Head of caudate nucleus (tissue), 42 donors: ENCODE data around the gene COL4A4.
A peak's percentile ranks its signal among the peaks of the same experiment; 100 is the strongest.

Source experiments
- DNase-seq, 42 donors: peaks; one replicate each; pipeline versions ENCODE4 v3.0.0 to v3.0.0-alpha.2; 2020 to 2021; ENCODE audit warnings: mixed read lengths in 7 of 42
- intact Hi-C: fragments of 100-400 bp; cut with DNase I; formaldehyde crosslinking; loops from one replicate; pipeline ENCODE4 v1.15.0; 2022

COL4A4 gene

GRCh38 chr2:227164763-227165291 is 822 bp upstream of the COL4A4 start:
- intact Hi-C loops = no loop called here
- peak in 4 of 42 donors; percentile 7 to 38 (median 29) for DNase-seq

- intact Hi-C loops = no loop called here
- peak in 1 of 42 donors; percentile 9 for DNase-seq
Measured at GRCh38 chr2:227163485-227163997, 464 bp downstream of the COL4A4 start.

GRCh38 chr2:227161947-227162346 is 2.1 kb downstream of the COL4A4 start:
- intact Hi-C loops = no loop called here
- DNase-seq = no peak

- DNase-seq = no peak
- intact Hi-C loops = no loop called here
Measured at GRCh38 chr2:227160164-227160563, 3.8 kb downstream of the COL4A4 start.

GRCh38 chr2:227154986-227155774 is 8.8 kb downstream of the COL4A4 start:
- no peak for DNase-seq
- intact Hi-C loops = no loop called here

- intact Hi-C loops = no loop called here
- no peak for DNase-seq
Measured at GRCh38 chr2:227153758-227154486, 10.1 kb downstream of the COL4A4 start.

GRCh38 chr2:227153307-227153706 is 10.7 kb downstream of the COL4A4 start:
- no peak for DNase-seq
- intact Hi-C loops = no loop called here

GRCh38 chr2:227152093-227152766 is 11.8 kb downstream of the COL4A4 start:
- DNase-seq = no peak
- intact Hi-C loops = no loop called here

GRCh38 chr2:227150222-227150936 is 13.6 kb downstream of the COL4A4 start:
- no peak for DNase-seq
- intact Hi-C loops = no loop called here

- no peak for DNase-seq
- intact Hi-C loops = no loop called here
Measured at GRCh38 chr2:227148106-227148505, 15.9 kb downstream of the COL4A4 start.

- intact Hi-C loops = no loop called here
- DNase-seq = no peak
Measured at GRCh38 chr2:227147023-227147422, 17.0 kb downstream of the COL4A4 start.

GRCh38 chr2:227146456-227146855 is 17.5 kb downstream of the COL4A4 start:
- DNase-seq = no peak
- intact Hi-C loops = no loop called here

- DNase-seq = no peak
- intact Hi-C loops = no loop called here
Measured at GRCh38 chr2:227143895-227144294, 20.1 kb downstream of the COL4A4 start.

GRCh38 chr2:227141301-227141700 is 22.7 kb downstream of the COL4A4 start:
- intact Hi-C loops = no loop called here
- no peak for DNase-seq

GRCh38 chr2:227134591-227134990 is 29.4 kb downstream of the COL4A4 start:
- DNase-seq = no peak
- intact Hi-C loops = loop anchor here (5.0 kb wide), 1 partner anchor 103 kb away; no protein-coding TSS in a partner anchor

- DNase-seq = no peak
- intact Hi-C loops = loop anchor here (5.0 kb wide), 1 partner anchor 104 kb away; no protein-coding TSS in a partner anchor
Measured at GRCh38 chr2:227132986-227133385, 31.0 kb downstream of the COL4A4 start.

- intact Hi-C loops = loop anchor here (5.0 kb wide), 1 partner anchor 107 kb away; no protein-coding TSS in a partner anchor
Measured at GRCh38 chr2:227130636-227131035, 33.4 kb downstream of the COL4A4 start.

GRCh38 chr2:227127201-227127600 is 36.8 kb downstream of the COL4A4 start:
- intact Hi-C loops = no loop called here
- DNase-seq = no peak

More at GRCh38 chr2:227130636-227131035, 33.4 kb downstream of the COL4A4 start:
- no peak for DNase-seq

GRCh38 chr2:227125506-227125905 is 38.5 kb downstream of the COL4A4 start:
- intact Hi-C loops = no loop called here
- DNase-seq = no peak
